Smooth muscle cell (in vitro differentiated cells): Measurements from ENCODE around the gene OGT. TPM values are rescaled to one million over a fixed set of nuclear protein-coding genes. Genes with fewer than 3 reads are reported as not detected.

Experiments
- DNase-seq: peaks from one replicate; lab custom pipeline; 2025; ENCODE audit not compliant: unreplicated experiment; lab: John Stamatoyannopoulos, UW
- H2AFZ ChIP-seq: fragments of 200-600 bp; sonication (generic); 2 replicates; pipeline ENCODE4 v1.6.0; 2016; ENCODE audit warnings: antibody characterized with exemption, low read depth, mild to moderate bottlenecking
- H3F3A ChIP-seq: fragments of 200-600 bp; sonication (generic); 2 replicates; pipeline ENCODE4 v1.6.0; 2017; ENCODE audit warnings: antibody characterized with exemption, low read depth
- H3K27ac ChIP-seq: fragments of 200-600 bp; sonication (generic); 2 replicates; pipeline ENCODE4 v1.5.1; 2016; ENCODE audit warnings: low read depth, mild to moderate bottlenecking
- H3K27me3 ChIP-seq: fragments of 200-600 bp; sonication (generic); 2 replicates; pipeline ENCODE4 v1.6.1; 2016; ENCODE audit warnings: low read depth, mild to moderate bottlenecking
- H3K36me3 ChIP-seq: fragments of 200-600 bp; sonication (generic); 2 replicates; pipeline ENCODE4 v1.5.1; 2016; ENCODE audit warnings: low read depth
- H3K4me1 ChIP-seq: fragments of 200-600 bp; sonication (generic); 2 replicates; pipeline ENCODE4 v1.5.1; 2016; ENCODE audit warnings: low read depth
- H3K4me2 ChIP-seq: fragments of 200-600 bp; sonication (generic); 2 replicates; pipeline ENCODE4 v1.6.0; 2016; ENCODE audit warnings: mild to moderate bottlenecking
- H3K4me3 ChIP-seq: fragments of 200-600 bp; sonication (generic); 2 replicates; pipeline ENCODE4 v1.5.1; 2016; ENCODE audit warnings: mild to moderate bottlenecking
- H3K79me2 ChIP-seq: fragments of 200-600 bp; sonication (generic); 2 replicates; pipeline ENCODE4 v1.6.0; 2016; ENCODE audit warnings: low read depth, mild to moderate bottlenecking
- H3K9ac ChIP-seq: fragments of 200-600 bp; sonication (generic); 2 replicates; pipeline ENCODE4 v1.6.0; 2016; ENCODE audit warnings: low read depth
- H3K9me3 ChIP-seq: fragments of 200-600 bp; sonication (generic); replicated peaks from 2 replicates; pipeline ENCODE4 v1.5.1; 2016; ENCODE audit warnings: low read depth
- H4K20me1 ChIP-seq: fragments of 200-600 bp; sonication (generic); 2 replicates; pipeline ENCODE4 v1.6.0; 2016; ENCODE audit warnings: low read depth
- CTCF ChIP-seq: fragments of 200-600 bp; sonication (generic); IDR thresholded peaks from 2 replicates; pipeline ENCODE4 v1.5.1; 2017; ENCODE audit warnings: borderline replicate concordance, mild to moderate bottlenecking, antibody characterized with exemption; ENCODE audit not compliant: insufficient read depth, poor library complexity, severe bottlenecking
- WGBS: methylation state at CpG from one replicate; pipeline ENCODE4 v1.1.7; 2016; ENCODE audit warnings: low lambda C conversion rate; 5-methylcytosine and 5-hydroxymethylcytosine counted together
- polyA plus RNA-seq: library from polyadenylated mRNA; unstranded; fragments of >200 nt; fragmentation: Nextera tagmentation; extraction: Ambion mirVana; gene quantifications from 2 replicates; pipeline ENCODE4 v1.2.1, GENCODE V29; 2016
- total RNA-seq: library from RNA; depleted of rRNA; stranded (reverse); fragments of >200 nt; gene quantifications from 2 replicates; pipeline ENCODE4 v1.2.3, GENCODE V29; 2014

Gene OGT
- total and polyA plus RNA-seq, 2 experiments from 2014 or later = 13.2 to 67.4 TPM

GRCh38 chrX:71619986-71620385, 87.1 kb downstream of the OGT start:
- 80% methylated on average over 1 of the region's 1 CpG for WGBS

GRCh38 chrX:71621603-71622002, 88.7 kb downstream of the OGT start:
- no peak for DNase-seq
- H3F3A ChIP-seq = no peaks in the 10 kb centered on the region
- H3K9ac ChIP-seq = no peak overlapping the region
- H3K4me1 ChIP-seq = no peaks in the 10 kb centered on the region
- no peaks in the 10 kb centered on the region for H3K27me3 ChIP-seq
- no peaks in the 10 kb centered on the region for H3K9me3 ChIP-seq
- H3K4me2 ChIP-seq = no peak overlapping the region
- H3K36me3 ChIP-seq = no peaks in the 10 kb centered on the region
- no peaks in the 10 kb centered on the region for H4K20me1 ChIP-seq
- no peak for TF ChIP-seq CTCF
- WGBS = 72% methylated on average over 6 of the region's 6 CpGs
- H2AFZ ChIP-seq = no peak overlapping the region
- H3K27ac ChIP-seq = no peak overlapping the region
- no peak overlapping the region for H3K4me3 ChIP-seq
- no peaks in the 10 kb centered on the region for H3K79me2 ChIP-seq

More at GRCh38 chrX:71619986-71620385, 87.1 kb downstream of the OGT start:
- no peak for TF ChIP-seq CTCF
- Histone ChIP-seq H3K36me3 (no peaks in the 10 kb centered on the region), H2AFZ (no peak overlapping the region), H3K79me2 (no peaks in the 10 kb centered on the region), H3K9ac (peak overlapping the region; percentile 68), H3F3A (no peaks in the 10 kb centered on the region), H4K20me1 (no peaks in the 10 kb centered on the region), H3K4me2 (no peak overlapping the region), H3K4me3 (no peak overlapping the region), H3K4me1 (no peaks in the 10 kb centered on the region), H3K27me3 (no peaks in the 10 kb centered on the region), H3K9me3 (no peaks in the 10 kb centered on the region), H3K27ac (peak overlapping the region; percentile 89)
- no peak for DNase-seq

GRCh38 chrX:71622032-71622575, 89.2 kb downstream of the OGT start:
- Histone ChIP-seq H3K27ac (no peak overlapping the region), H3K4me3 (no peak overlapping the region), H3K4me1 (no peaks in the 10 kb centered on the region), H3K4me2 (no peak overlapping the region), H4K20me1 (no peaks in the 10 kb centered on the region), H3K9me3 (no peaks in the 10 kb centered on the region), H3K36me3 (no peaks in the 10 kb centered on the region), H3K79me2 (no peaks in the 10 kb centered on the region), H2AFZ (no peak overlapping the region), H3K27me3 (no peaks in the 10 kb centered on the region), H3K9ac (no peak overlapping the region), H3F3A (no peaks in the 10 kb centered on the region)
- TF ChIP-seq CTCF = no peak
- DNase-seq = no peak
- WGBS = 85% methylated on average over 9 of the region's 9 CpGs
